ENCODE measurements around the gene YWHAH. TPM values are rescaled to one million over a fixed set of nuclear protein-coding genes. Genes with fewer than 3 reads are reported as not detected.

The YWHAH gene
- total and polyA plus RNA-seq, 2 of the 4 experiments (the other 2 are of a cell fraction): 147 to 173 TPM

- Histone ChIP-seq H3K79me1 (ENCODE audit: low read depth in 1 of 2, low read length in 2 of 2) (peaks cover 54 to 75% of the 10 kb centered on the region in 2 experiments), H4K20me1 (ENCODE audit: insufficient read depth, low read length) (peaks cover 71% of the 10 kb centered on the region), H4K91ac (ENCODE audit: insufficient read depth, low read depth, low read length) (no peak overlapping the region), H3K36me3 (ENCODE audit: control insufficient read depth, insufficient read depth, low read length) (peaks cover 24% of the 10 kb centered on the region), H2BK15ac (ENCODE audit: low read depth, low read length) (no peak overlapping the region), H3K4ac (ENCODE audit: low read depth, low read length) (no peak overlapping the region), H3K9me3 (ENCODE audit: control insufficient read depth, insufficient read depth, low read length) (no peaks in the 10 kb centered on the region), H3K27me3 (ENCODE audit: control insufficient read depth, insufficient read depth, low read length) (no peaks in the 10 kb centered on the region), H3K18ac (ENCODE audit: low read depth, low read length) (no peak overlapping the region), H3K9me1 (ENCODE audit: insufficient read depth, low read length) (peaks cover 34% of the 10 kb centered on the region), H2BK5ac (ENCODE audit: low read depth, low read length, poor library complexity, severe bottlenecking) (no peak overlapping the region), H3K4me1 (ENCODE audit: control insufficient read depth, insufficient read depth, low read length) (peaks cover 12% of the 10 kb centered on the region), H3K23ac (ENCODE audit: low read depth, low read length) (no peak overlapping the region), H2AK5ac (ENCODE audit: low read depth, low read length) (no peak overlapping the region), H3K27ac (ENCODE audit: insufficient read depth, low read length) (no peak overlapping the region), H3K4me2 (ENCODE audit: low read depth, low read length) (no peak overlapping the region), H2BK120ac (ENCODE audit: low read depth, low read length) (no peak overlapping the region), H3K14ac (replicated peaks; ENCODE audit: low read depth, low read length) (no peak overlapping the region), H3K4me3 (ENCODE audit: insufficient read depth, low read depth, low read length) (no peak overlapping the region), H2AFZ (replicated peaks; ENCODE audit: low read length, poor library complexity) (no peak overlapping the region), H2BK20ac (ENCODE audit: low read depth, low read length) (no peak overlapping the region), H2AK9ac (replicated peaks; ENCODE audit: low read depth, low read length, poor library complexity) (no peak overlapping the region), H3K9ac (ENCODE audit: low read depth, low read length) (no peak overlapping the region), H4K5ac (ENCODE audit: low read depth, low read length) (no peak overlapping the region), H4K8ac (ENCODE audit: low read depth in 2 of 2, low read length in 2 of 2) (no peak overlapping the region), H3K56ac (ENCODE audit: extremely low read depth, insufficient read depth, low read length) (no peak overlapping the region)
- dilution Hi-C loops (cut with HindIII; ENCODE audit: low sequenced_read_pairs, unreplicated experiment): no loop called here
- intact Hi-C loops (cut with micrococcal nuclease): loop anchor here (5.0 kb wide), 3 partner anchors 128 to 393 kb away; partner anchors contain the start of genes DEPDC5 and PRR14L
- no peak for TF ChIP-seq MXI1 (IDR thresholded peaks at IDR 0.05; ENCODE audit: borderline replicate concordance, low read depth, low read length)
- no peak for TF ChIP-seq CHD1 (IDR thresholded peaks at IDR 0.05; ENCODE audit: low read depth, low read length)
- no peak for TF ChIP-seq MAFK (IDR thresholded peaks at IDR 0.05; ENCODE audit: low read depth, low read length)
- TF ChIP-seq RAD21 (IDR thresholded peaks at IDR 0.05; ENCODE audit: low read length): no peak
- no peak for TF ChIP-seq CEBPB (IDR thresholded peaks at IDR 0.05; ENCODE audit: low read depth, low read length)
- no peak for TF ChIP-seq ELK1 (IDR thresholded peaks at IDR 0.05; ENCODE audit: borderline replicate concordance, low read depth, low read length)
- TF ChIP-seq RFX5 (IDR thresholded peaks at IDR 0.05; ENCODE audit: low read depth, low read length): no peak
- no peak for TF ChIP-seq BHLHE40 (IDR thresholded peaks at IDR 0.05; ENCODE audit: low read depth, low read length)
- no peak for TF ChIP-seq SMC3 (IDR thresholded peaks at IDR 0.05; ENCODE audit: low read depth, low read length)
- no peak for TF ChIP-seq USF2 (IDR thresholded peaks at IDR 0.05; ENCODE audit: low read depth, low read length)
- ChIA-PET POLR2A (ENCODE audit: unreplicated experiment) (no interaction called here), CTCF (interaction anchor here (1.7 kb wide), 1 partner anchor 16 kb away, joined by 6 read pairs; no protein-coding TSS in a partner anchor)
- ATAC-seq (ENCODE audit: low read depth): no peak
- BruUV-seq (replicated peaks): no TSS peak
- in situ Hi-C loops (cut with MboI; ENCODE audit: low sequenced_read_pairs): loop anchor here (25.0 kb wide), 2 partner anchors 393 to 857 kb away; partner anchors contain the start of gene TIMP3
- DNase-seq: no peak
- WGBS, 2 experiments (ENCODE audit: extremely low coverage in 2 of 2, insufficient read length in 1 of 2): no CpG with 5 or more reads among the region's 11 CpGs
Measured at GRCh38 chr22:31954535-31955523, 10.5 kb downstream of the YWHAH start.
